Activated naive CD4-positive, alpha-beta T cell treated with anti-CD3 and anti-CD28 coated beads, Interleukin-2, amount 50 U/mL, for 16 hours (primary cell): ENCODE data around the gene SYNJ2.

ENCODE experiments used
- DNase-seq: peaks from one replicate; pipeline ENCODE4 v3.0.0-alpha.2; 2020

Gene SYNJ2

GRCh38 chr6:158030380-158031300, 49.0 kb downstream of the SYNJ2 start:
- DNase-seq = peak; percentile 3

- DNase-seq = peak; percentile 10
Measured at GRCh38 chr6:158031381-158032353, 50.0 kb downstream of the SYNJ2 start.

- peak; percentile 4 for DNase-seq
Measured at GRCh38 chr6:158032354-158032733, 50.7 kb downstream of the SYNJ2 start.

GRCh38 chr6:158033077-158033750, 51.6 kb downstream of the SYNJ2 start:
- DNase-seq = no peak

GRCh38 chr6:158033751-158034702, 52.4 kb downstream of the SYNJ2 start:
- DNase-seq = no peak

- no peak for DNase-seq
Measured at GRCh38 chr6:158036261-158036660, 54.6 kb downstream of the SYNJ2 start.

GRCh38 chr6:158037021-158037420, 55.4 kb downstream of the SYNJ2 start:
- no peak for DNase-seq

GRCh38 chr6:158037771-158038170, 56.1 kb downstream of the SYNJ2 start:
- no peak for DNase-seq

- DNase-seq = no peak
Measured at GRCh38 chr6:158038291-158039177, 56.9 kb downstream of the SYNJ2 start.

- no peak for DNase-seq
Measured at GRCh38 chr6:158039178-158039557, 57.5 kb downstream of the SYNJ2 start.

GRCh38 chr6:158039571-158040050, 57.9 kb downstream of the SYNJ2 start:
- no peak for DNase-seq

GRCh38 chr6:158040051-158040803, 58.6 kb downstream of the SYNJ2 start:
- DNase-seq = peak; percentile 40

GRCh38 chr6:158040804-158041347, 59.2 kb downstream of the SYNJ2 start:
- no peak for DNase-seq

- no peak for DNase-seq
Measured at GRCh38 chr6:158041370-158041769, 59.7 kb downstream of the SYNJ2 start.

- DNase-seq = no peak
Measured at GRCh38 chr6:158041788-158042187, 60.1 kb downstream of the SYNJ2 start.

- no peak for DNase-seq
Measured at GRCh38 chr6:158042245-158042798, 60.7 kb downstream of the SYNJ2 start.

- no peak for DNase-seq
Measured at GRCh38 chr6:158043008-158043407, 61.3 kb downstream of the SYNJ2 start.

- no peak for DNase-seq
Measured at GRCh38 chr6:158043586-158044524, 62.2 kb downstream of the SYNJ2 start.
